HepG2 (cell line): ENCODE results near the gene GSPT1. TPM values are rescaled to one million over a fixed set of nuclear protein-coding genes. Genes with fewer than 3 reads are reported as not detected.
A peak's percentile ranks its signal among the peaks of the same experiment; 100 is the strongest.

ENCODE experiments used
- ATAC-seq: fragments of 200-7000 bp; cut with Tn5 transposase; 3 replicates; pipeline ENCODE4 v1.9.1; 2020; ENCODE audit warnings: mild to moderate bottlenecking, moderate library complexity
- BruUV-seq: library from RNA; stranded (reverse); fragments of 400-500 nt; replicated peaks from 2 replicates; lab custom pipeline; 2021; lab: Mats Ljungman, UMichigan
- CTCF ChIA-PET: fragments of 300-600 bp; formaldehyde crosslinking; extraction: SDS; loops from one replicate; lab custom pipeline; 2021; ENCODE audit warnings: low total read pairs, inconsistent platforms, low intra/inter-chr PET ratio; lab: Yijun Ruan, JAX
- POLR2A ChIA-PET: fragments of 350-600 bp; sonication (Branson Sonifier 250); formaldehyde crosslinking; loops from one replicate; lab custom pipeline; 2020; ENCODE audit warnings: antibody characterized with exemption, inconsistent platforms; lab: Yijun Ruan, JAX
- DNase-seq: peaks from one replicate; pipeline ENCODE4 v3.0.0-alpha.2; 2015; ENCODE audit warnings: low spot score
- FAIRE-seq: peaks from 3 replicates; lab custom pipeline; 2011; peaks lifted over from hg19 to GRCh38; lab: Jason Lieb, UNC
- H2AFZ ChIP-seq: one replicate; pipeline ENCODE4 v1.6.1; 2011; ENCODE audit warnings: low read length, inconsistent platforms
- H3K27ac ChIP-seq: fragments of 300-600 bp; 3 replicates; pipeline ENCODE4 v1.8.0; 2011; ENCODE audit warnings: mixed run types, mild to moderate bottlenecking, mixed read lengths, low read length, inconsistent platforms; ENCODE audit not compliant: insufficient read depth; ENCODE audit errors: extremely low read length
- H3K27me3 ChIP-seq, 2 experiments: fragments of 200-600 bp in 1 of 2; 2 replicates in 1 of 2; 3 replicates in 1 of 2; pipeline versions ENCODE4 v1.6.0 to v1.8.0; 2011; ENCODE audit warnings: low read length in 2 of 2, mild to moderate bottlenecking in 2 of 2, moderate library complexity in 2 of 2, inconsistent platforms in 1 of 2; ENCODE audit not compliant: insufficient read depth in 2 of 2, control insufficient read depth in 1 of 2
- H3K36me3 ChIP-seq, 2 experiments: fragments of 200-600 bp in 1 of 2; replicated peaks in 1 of 2; 2 replicates in 1 of 2; 3 replicates in 1 of 2; pipeline versions ENCODE4 v1.5.1 to v1.8.0; 2011; ENCODE audit warnings: low read length in 2 of 2, inconsistent platforms in 1 of 2; ENCODE audit not compliant: insufficient read depth in 2 of 2, control insufficient read depth in 1 of 2
- H3K4me1 ChIP-seq: 2 replicates; pipeline ENCODE4 v1.5.1; 2012; ENCODE audit warnings: low read length, inconsistent platforms; ENCODE audit not compliant: insufficient read depth
- H3K4me2 ChIP-seq: 2 replicates; pipeline ENCODE4 v1.6.0; 2011; ENCODE audit warnings: low read depth, low read length, inconsistent platforms
- H3K4me3 ChIP-seq, 3 experiments: fragments of 200-600 bp in 1 of 3; sonication (generic), shearing (Covaris generic) in 1 of 3; replicated peaks in 1 of 3; 2 replicates each; pipeline ENCODE4 v1.5.1; 2011 to 2016; ENCODE audit warnings: low read length in 3 of 3, inconsistent platforms in 2 of 3, low read depth in 2 of 3, mild to moderate bottlenecking in 2 of 3, control low read depth in 1 of 3, mixed read lengths in 1 of 3; ENCODE audit not compliant: insufficient read depth in 1 of 3
- H3K79me2 ChIP-seq: one replicate; pipeline ENCODE4 v1.6.1; 2011; ENCODE audit warnings: low read length, inconsistent platforms; ENCODE audit not compliant: insufficient read depth
- H3K9ac ChIP-seq: 2 replicates; pipeline ENCODE4 v1.6.0; 2011; ENCODE audit warnings: mild to moderate bottlenecking, low read depth, low read length, inconsistent platforms; ENCODE audit not compliant: insufficient read depth
- H3K9me3 ChIP-seq: 2 replicates; pipeline ENCODE4 v1.5.1; 2012; ENCODE audit warnings: mild to moderate bottlenecking, low read length
- H4K20me1 ChIP-seq: 2 replicates; pipeline ENCODE4 v1.6.0; 2011; ENCODE audit warnings: inconsistent platforms, mild to moderate bottlenecking, low read length, moderate library complexity; ENCODE audit not compliant: insufficient read depth
- HNRNPL ChIP-seq: fragments of 200-400 bp; formaldehyde crosslinking; IDR thresholded peaks from 2 replicates; pipeline ENCODE4 v1.6.1; 2017; ENCODE audit warnings: mild to moderate bottlenecking, low read depth, low read length
- HNRNPUL1 ChIP-seq: fragments of 200-400 bp; formaldehyde crosslinking; IDR thresholded peaks from 2 replicates; pipeline ENCODE4 v1.6.1; 2017; ENCODE audit warnings: low read depth, mild to moderate bottlenecking, low read length, moderate library complexity
- MAZ ChIP-seq, 2 experiments: sonication (generic) in 1 of 2; formaldehyde crosslinking in 1 of 2; IDR thresholded peaks; 2 replicates each; pipeline versions ENCODE4 v1.5.0 to v1.6.1; 2012 to 2020; ENCODE audit warnings: low read depth in 2 of 2, mild to moderate bottlenecking in 2 of 2, borderline replicate concordance in 1 of 2, improper control_type of control experiment in 1 of 2, low read length in 1 of 2, missing genetic modification reagents in 1 of 2, moderate library complexity in 1 of 2
- MIXL1 ChIP-seq: IDR thresholded peaks from 2 replicates; pipeline ENCODE4 v1.6.1; 2016
- PCBP2 ChIP-seq: fragments of 200-400 bp; formaldehyde crosslinking; optimal IDR thresholded peaks from 2 replicates; pipeline ENCODE3; 2018; ENCODE audit warnings: low read length, low read depth; ENCODE audit not compliant: poor library complexity, severe bottlenecking
- RXRB ChIP-seq: IDR thresholded peaks from 2 replicates; pipeline ENCODE4 v1.6.1; 2016; ENCODE audit warnings: borderline replicate concordance, missing genetic modification reagents, missing compliant biosample characterization
- TEAD3 ChIP-seq: optimal IDR thresholded peaks from 2 replicates; pipeline ENCODE3; 2016; ENCODE audit warnings: borderline replicate concordance
- ZMYM3 ChIP-seq: sonication (generic); formaldehyde crosslinking; IDR thresholded peaks from 2 replicates; pipeline ENCODE4 v1.5.1; 2020; ENCODE audit warnings: mild to moderate bottlenecking, missing genetic modification reagents
- ZNF326 ChIP-seq: sonication (generic); formaldehyde crosslinking; IDR thresholded peaks from 2 replicates; pipeline ENCODE4 v1.4.0; 2020; ENCODE audit warnings: missing genetic modification reagents, borderline replicate concordance
- ZNF337 ChIP-seq: sonication (generic); formaldehyde crosslinking; IDR thresholded peaks from 2 replicates; pipeline ENCODE4 v1.5.1; 2020; ENCODE audit warnings: missing genetic modification reagents, low read depth, mild to moderate bottlenecking, borderline replicate concordance
- ZNF44 ChIP-seq: sonication (generic); formaldehyde crosslinking; IDR thresholded peaks from 2 replicates; pipeline ENCODE4 v1.5.1; 2020; ENCODE audit warnings: mild to moderate bottlenecking, missing genetic modification reagents
- WGBS: methylation state at CpG from one replicate; pipeline ENCODE4 v1.1.6; 2017; ENCODE audit warnings: low lambda C conversion rate; 5-methylcytosine and 5-hydroxymethylcytosine counted together
- in situ Hi-C: cut with HindIII; loops from 2 replicates; pipeline ENCODE4 v1.10.0; 2017; ENCODE audit warnings: low pct_unique_long_range_greater_than_20kb; ENCODE audit not compliant: extremely low pct_ligation_motif_present
- intact Hi-C: fragments of 100-400 bp; cut with micrococcal nuclease; formaldehyde crosslinking; loops from one replicate; pipeline ENCODE4 v1.10.0; 2022; ENCODE audit not compliant: unreplicated experiment
- polyA plus RNA-seq, 8 experiments: library from polyadenylated mRNA; depleted of rRNA in 3 of 8; stranded (reverse) in 7 of 8; unstranded in 1 of 8; fragments of >200 nt; fragmentation: Illumina TruSeq in 4 of 8; extraction: Trizol in 4 of 8; gene quantifications; 2 replicates each; pipeline versions ENCODE4 v1.2.1 to v1.2.3, GENCODE V29; 2011 to 2016; ENCODE audit warnings: low read depth in 4 of 8, missing spikeins in 1 of 8, mixed read lengths in 1 of 8; ENCODE audit not compliant: insufficient read depth in 1 of 8
- total RNA-seq, 5 experiments: library from RNA; depleted of rRNA; stranded (reverse); fragments of >200 nt; fragmentation: Illumina TruSeq; extraction: Trizol; gene quantifications; 2 replicates each; pipeline ENCODE4 v1.2.3, GENCODE V29; 2016; ENCODE audit warnings: low read depth in 1 of 5
- TF ChIP-seq, protein P1 (sequence below): sonication (generic); formaldehyde crosslinking; IDR thresholded peaks from 2 replicates; pipeline ENCODE4 v1.5.1; 2020; ENCODE audit warnings: mild to moderate bottlenecking, missing genetic modification reagents, moderate library complexity
- TF ChIP-seq, protein P2 (sequence below): sonication (generic); formaldehyde crosslinking; IDR thresholded peaks from 2 replicates; pipeline ENCODE4 v1.8.1; 2023; ENCODE audit warnings: missing genetic modification reagents, mild to moderate bottlenecking, borderline replicate concordance
- TF ChIP-seq, protein P3 (sequence below): sonication (generic); IDR thresholded peaks from 2 replicates; pipeline ENCODE4 v1.6.1; 2016; ENCODE audit warnings: low read depth, borderline replicate concordance
- TF ChIP-seq, protein P4 (sequence below): IDR thresholded peaks from 2 replicates; pipeline ENCODE4 v1.6.1; 2016; ENCODE audit warnings: missing compliant biosample characterization, missing genetic modification reagents, borderline replicate concordance

Gene GSPT1
- total and polyA plus RNA-seq, 2 of the 13 experiments (the other 11 are each of a cell fraction or from before 2014, with no cell fraction given): 120 to 316 TPM

DNA sequence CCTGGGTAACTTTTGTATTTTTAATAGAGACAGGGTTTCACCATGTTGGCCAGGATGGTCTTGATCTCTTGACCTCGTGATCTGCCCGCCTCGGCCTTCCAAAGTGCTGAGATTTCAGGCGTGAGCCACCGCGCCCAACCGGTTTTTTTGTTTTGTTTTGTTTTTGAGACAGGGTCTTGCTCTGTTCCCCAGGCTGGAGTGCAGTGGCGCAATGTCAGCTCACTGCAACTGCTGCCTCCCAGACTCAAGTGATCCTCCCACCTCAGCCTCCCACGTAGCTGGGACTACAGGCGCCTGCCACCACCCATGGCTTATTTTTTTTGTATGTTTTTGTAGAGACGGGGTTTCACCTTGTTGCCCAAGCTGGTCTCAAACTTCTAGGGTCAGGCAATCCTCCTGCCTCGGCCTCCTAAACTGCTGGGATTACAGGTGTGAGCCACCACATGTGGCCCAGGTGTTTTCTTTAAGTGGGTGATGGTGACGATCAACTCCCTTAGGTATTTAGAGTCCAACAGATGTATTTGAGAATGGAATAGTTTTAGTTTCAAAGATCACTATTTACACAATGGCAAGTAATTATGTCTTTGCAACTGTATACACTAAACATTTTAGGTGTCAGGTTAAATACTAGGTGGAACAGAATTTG lies 90.1 kb downstream of the GSPT1 start (continued):
- TF ChIP-seq, protein P1, sequence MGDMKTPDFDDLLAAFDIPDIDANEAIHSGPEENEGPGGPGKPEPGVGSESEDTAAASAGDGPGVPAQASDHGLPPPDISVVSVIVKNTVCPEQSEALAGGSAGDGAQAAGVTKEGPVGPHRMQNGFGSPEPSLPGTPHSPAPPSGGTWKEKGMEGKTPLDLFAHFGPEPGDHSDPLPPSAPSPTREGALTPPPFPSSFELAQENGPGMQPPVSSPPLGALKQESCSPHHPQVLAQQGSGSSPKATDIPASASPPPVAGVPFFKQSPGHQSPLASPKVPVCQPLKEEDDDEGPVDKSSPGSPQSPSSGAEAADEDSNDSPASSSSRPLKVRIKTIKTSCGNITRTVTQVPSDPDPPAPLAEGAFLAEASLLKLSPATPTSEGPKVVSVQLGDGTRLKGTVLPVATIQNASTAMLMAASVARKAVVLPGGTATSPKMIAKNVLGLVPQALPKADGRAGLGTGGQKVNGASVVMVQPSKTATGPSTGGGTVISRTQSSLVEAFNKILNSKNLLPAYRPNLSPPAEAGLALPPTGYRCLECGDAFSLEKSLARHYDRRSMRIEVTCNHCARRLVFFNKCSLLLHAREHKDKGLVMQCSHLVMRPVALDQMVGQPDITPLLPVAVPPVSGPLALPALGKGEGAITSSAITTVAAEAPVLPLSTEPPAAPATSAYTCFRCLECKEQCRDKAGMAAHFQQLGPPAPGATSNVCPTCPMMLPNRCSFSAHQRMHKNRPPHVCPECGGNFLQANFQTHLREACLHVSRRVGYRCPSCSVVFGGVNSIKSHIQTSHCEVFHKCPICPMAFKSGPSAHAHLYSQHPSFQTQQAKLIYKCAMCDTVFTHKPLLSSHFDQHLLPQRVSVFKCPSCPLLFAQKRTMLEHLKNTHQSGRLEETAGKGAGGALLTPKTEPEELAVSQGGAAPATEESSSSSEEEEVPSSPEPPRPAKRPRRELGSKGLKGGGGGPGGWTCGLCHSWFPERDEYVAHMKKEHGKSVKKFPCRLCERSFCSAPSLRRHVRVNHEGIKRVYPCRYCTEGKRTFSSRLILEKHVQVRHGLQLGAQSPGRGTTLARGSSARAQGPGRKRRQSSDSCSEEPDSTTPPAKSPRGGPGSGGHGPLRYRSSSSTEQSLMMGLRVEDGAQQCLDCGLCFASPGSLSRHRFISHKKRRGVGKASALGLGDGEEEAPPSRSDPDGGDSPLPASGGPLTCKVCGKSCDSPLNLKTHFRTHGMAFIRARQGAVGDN (CRISPR knock-in tag): peak; percentile 41; the same call in 1 of the 2 replicates
- peak; percentile 84; the same call in 1 of the 2 replicates for TF ChIP-seq ZMYM3 (CRISPR knock-in tag)

DNA sequence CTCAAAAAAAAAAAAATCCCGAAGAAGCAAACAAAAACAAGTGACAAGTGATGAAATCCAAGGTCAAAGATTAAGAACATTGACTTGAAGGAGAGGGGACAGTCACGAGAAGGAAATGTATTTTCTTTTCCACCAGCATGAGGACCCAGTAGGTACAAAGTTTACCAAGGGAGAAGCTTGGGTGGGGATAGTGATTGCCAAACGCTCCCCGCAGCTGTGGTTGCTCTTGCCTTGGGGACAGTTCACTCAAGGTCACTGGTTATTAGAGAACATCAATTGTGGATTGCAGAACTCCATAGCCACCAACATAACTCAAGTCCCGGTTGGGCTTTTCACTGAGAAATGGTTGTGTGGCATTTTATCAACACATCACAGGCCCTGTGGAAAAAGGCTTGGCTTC lies 91.4 kb downstream of the GSPT1 start:
- POLR2A ChIA-PET: interaction anchor here (0.6 to 6.5 kb wide), 9 partner anchors 11 to 82 kb away, joined by 3 to 65 read pairs (median 6); partner anchors contain the start of genes RSL1D1, TXNDC11 and ZC3H7A
- in situ Hi-C loops: no loop called here
- peak; percentile 82 for ATAC-seq
- TF ChIP-seq ZNF337 (CRISPR knock-in tag) (no peak), ZNF326 (CRISPR knock-in tag) (no peak), HNRNPL (no peak), TEAD3 (CRISPR knock-in tag) (peak; percentile 42), PCBP2 (no peak), MAZ (IDR thresholded peaks at IDR 0.05; ENCODE audit: borderline replicate concordance, low read depth, low read length) (no peak), MAZ (CRISPR knock-in tag; IDR thresholded peaks at IDR 0.05; ENCODE audit: low read depth) (no peak), ZNF44 (CRISPR knock-in tag) (no peak), MIXL1 (CRISPR knock-in tag) (peak; percentile 90), HNRNPUL1 (no peak), RXRB (peak; percentile 92)
- TF ChIP-seq, protein P2, sequence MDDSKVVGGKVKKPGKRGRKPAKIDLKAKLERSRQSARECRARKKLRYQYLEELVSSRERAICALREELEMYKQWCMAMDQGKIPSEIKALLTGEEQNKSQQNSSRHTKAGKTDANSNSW: no peak
- TF ChIP-seq, protein P3, sequence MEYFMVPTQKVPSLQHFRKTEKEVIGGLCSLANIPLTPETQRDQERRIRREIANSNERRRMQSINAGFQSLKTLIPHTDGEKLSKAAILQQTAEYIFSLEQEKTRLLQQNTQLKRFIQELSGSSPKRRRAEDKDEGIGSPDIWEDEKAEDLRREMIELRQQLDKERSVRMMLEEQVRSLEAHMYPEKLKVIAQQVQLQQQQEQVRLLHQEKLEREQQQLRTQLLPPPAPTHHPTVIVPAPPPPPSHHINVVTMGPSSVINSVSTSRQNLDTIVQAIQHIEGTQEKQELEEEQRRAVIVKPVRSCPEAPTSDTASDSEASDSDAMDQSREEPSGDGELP: peak; percentile 84; the same call in 1 of the 2 replicates
- TF ChIP-seq, protein P4, sequence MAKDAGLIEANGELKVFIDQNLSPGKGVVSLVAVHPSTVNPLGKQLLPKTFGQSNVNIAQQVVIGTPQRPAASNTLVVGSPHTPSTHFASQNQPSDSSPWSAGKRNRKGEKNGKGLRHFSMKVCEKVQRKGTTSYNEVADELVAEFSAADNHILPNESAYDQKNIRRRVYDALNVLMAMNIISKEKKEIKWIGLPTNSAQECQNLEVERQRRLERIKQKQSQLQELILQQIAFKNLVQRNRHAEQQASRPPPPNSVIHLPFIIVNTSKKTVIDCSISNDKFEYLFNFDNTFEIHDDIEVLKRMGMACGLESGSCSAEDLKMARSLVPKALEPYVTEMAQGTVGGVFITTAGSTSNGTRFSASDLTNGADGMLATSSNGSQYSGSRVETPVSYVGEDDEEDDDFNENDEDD: no peak

More for the DNA sequence above, 91.4 kb downstream of the GSPT1 start:
- intact Hi-C loops: no loop called here
- H3K9me3 ChIP-seq: no peaks in the 10 kb centered on the region
- H3K4me2 ChIP-seq: peak overlapping the region; percentile 16
- H4K20me1 ChIP-seq: no peaks in the 10 kb centered on the region
- H3K27me3 ChIP-seq: no peaks in the 10 kb centered on the region
- 1% methylated on average over 5 of the region's 5 CpGs for WGBS
- H3K4me1 ChIP-seq: peaks cover 42% of the 10 kb centered on the region
- no peak overlapping the region for H2AFZ ChIP-seq
- FAIRE-seq: peak; percentile 77
- H3K79me2 ChIP-seq: no peaks in the 10 kb centered on the region
- CTCF ChIA-PET: interaction anchor here (0.5 kb wide), 1 partner anchor 44 kb away, joined by 3 read pairs; no protein-coding TSS in a partner anchor
- H3K4me3 ChIP-seq: no peak overlapping the region
- no peaks in the 10 kb centered on the region for H3K36me3 ChIP-seq
- peak overlapping the region; percentile 0 for H3K27ac ChIP-seq
- DNase-seq: peak; percentile 95
- no TSS peak for BruUV-seq
- no peak overlapping the region for H3K9ac ChIP-seq
